Measurements from ENCODE around the gene CENPS.
"Not testable (repeated sequence)": the region's sequence is repeated elsewhere in the genome, so short reads cannot be mapped to it uniquely, and the experiment has no call there.

The CENPS gene

GRCh38 chr1:10456661-10457060 is 26.4 kb downstream of the CENPS start:
- DNase-seq (ENCODE audit: low read depth), result peak; percentile 17
- no peak overlapping the region for H3K4me3 ChIP-seq (ENCODE audit: low read length)
- no peak for TF ChIP-seq CTCF (conservative IDR thresholded peaks at IDR 0.05; ENCODE audit: low read length)

DNA sequence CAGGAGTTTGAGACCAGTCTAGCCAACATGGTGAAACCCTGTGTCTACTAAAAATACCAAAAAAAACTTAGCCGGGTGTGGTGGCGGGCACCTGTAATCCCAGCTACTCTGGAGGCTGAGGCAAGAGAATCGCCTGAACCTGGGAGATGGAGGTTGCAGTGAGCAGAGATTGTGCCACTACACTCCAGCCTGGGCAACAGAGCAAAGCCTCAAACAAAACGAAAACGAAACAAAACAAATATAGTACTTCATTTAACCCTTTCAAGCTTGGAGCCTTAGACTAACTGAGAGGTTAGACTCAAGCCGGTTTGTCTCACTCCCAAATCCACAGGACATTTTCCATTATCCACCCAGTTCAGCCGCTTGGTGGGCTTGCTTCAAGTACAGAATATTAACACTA is 27.2 kb downstream of the CENPS start:
- H3K4me3 ChIP-seq (ENCODE audit: low read length); DNase-seq (ENCODE audit: low read depth): not testable (repeated sequence)

- no peak for TF ChIP-seq CTCF (conservative IDR thresholded peaks at IDR 0.05; ENCODE audit: low read length)
- H3K4me3 ChIP-seq (ENCODE audit: low read length), result no peak overlapping the region
- peak; percentile 4 for DNase-seq (ENCODE audit: low read depth)
Observed at GRCh38 chr1:10457875-10458274, 27.6 kb downstream of the CENPS start.

GRCh38 chr1:10459184-10459583 is 29.0 kb downstream of the CENPS start:
- H3K4me3 ChIP-seq (ENCODE audit: low read length), result no peak overlapping the region
- TF ChIP-seq CTCF (conservative IDR thresholded peaks at IDR 0.05; ENCODE audit: low read length), result no peak
- peak; percentile 80 for DNase-seq (ENCODE audit: low read depth)

DNA sequence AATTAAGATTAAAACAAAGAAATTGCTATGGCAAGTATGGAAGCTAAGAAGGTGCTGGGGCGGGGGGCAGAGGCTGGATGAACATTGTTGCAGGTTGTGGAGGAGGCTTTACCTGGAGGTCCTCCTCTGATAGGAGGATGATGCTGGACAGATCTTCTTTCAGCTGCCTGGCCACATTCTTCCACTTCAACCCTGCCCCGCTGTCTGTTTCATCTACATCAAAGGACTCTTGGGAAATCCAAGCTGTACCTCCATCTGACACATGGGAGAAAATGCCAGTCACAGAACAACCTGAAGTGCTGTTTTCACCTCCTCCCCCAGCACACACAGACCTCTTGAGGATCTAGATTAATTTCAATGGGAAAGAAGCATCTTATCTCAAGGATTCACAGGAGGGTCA is 36.8 kb downstream of the CENPS start:
- no peak for DNase-seq (ENCODE audit: low read depth)
- H3K4me3 ChIP-seq (ENCODE audit: low read length), result no peak overlapping the region
- TF ChIP-seq CTCF (conservative IDR thresholded peaks at IDR 0.05; ENCODE audit: low read length), result no peak

- no peak for DNase-seq (ENCODE audit: low read depth)
- no peak overlapping the region for H3K4me3 ChIP-seq (ENCODE audit: low read length)
- TF ChIP-seq CTCF (conservative IDR thresholded peaks at IDR 0.05; ENCODE audit: low read length), result no peak
Observed at GRCh38 chr1:10470043-10470442, 39.8 kb downstream of the CENPS start.

DNA sequence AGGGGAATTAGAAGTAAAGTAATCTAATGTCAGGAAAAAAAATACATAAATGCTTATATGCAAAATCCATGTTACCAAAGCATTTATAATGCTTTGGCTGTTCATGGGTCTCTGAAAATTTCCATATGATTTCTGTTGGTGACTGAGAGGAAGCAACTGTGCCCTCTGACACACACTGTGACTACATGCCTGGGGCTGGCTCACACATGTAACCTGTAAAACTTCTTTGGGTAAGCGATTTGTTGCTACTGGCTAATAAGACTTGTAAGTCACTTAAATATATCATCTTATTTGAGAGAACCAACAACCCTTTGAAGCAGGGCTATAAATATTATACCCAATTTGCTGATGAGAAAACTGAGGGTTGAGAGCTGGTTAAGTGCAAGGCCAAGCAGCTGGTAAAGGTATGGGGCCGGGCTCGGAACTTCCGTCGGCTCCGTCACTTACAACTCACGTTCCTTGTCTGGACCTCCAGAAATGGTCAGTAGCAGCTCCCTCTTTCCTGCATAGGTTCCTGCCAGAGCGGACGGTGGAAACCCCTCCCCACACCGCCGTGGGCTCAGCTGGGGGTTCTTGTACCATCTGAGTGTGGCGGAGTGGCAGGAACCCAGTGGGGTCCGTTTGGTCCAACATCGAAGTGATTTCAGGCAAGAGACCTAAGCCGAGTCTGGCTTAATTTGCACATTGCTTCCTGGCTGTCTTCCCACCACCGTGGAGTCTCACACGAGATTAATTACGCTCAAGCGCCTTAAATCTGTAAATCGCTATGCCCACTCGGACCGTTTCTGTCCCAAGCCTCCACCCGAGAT is 41.4 kb downstream of the CENPS start:
- no peak for TF ChIP-seq CTCF (conservative IDR thresholded peaks at IDR 0.05; ENCODE audit: low read length)
- DNase-seq (ENCODE audit: low read depth), result peak; percentile 45
- H3K4me3 ChIP-seq (ENCODE audit: low read length), result peak overlapping the region; percentile 91

All from AG10803 (cell line).